GM19324 (cell line): ENCODE results near the gene ZNF592.

Experiments
- ATAC-seq: cut with Tn5 transposase; IDR thresholded peaks from one replicate; pipeline ENCODE4 v1.9.1; 2021; ENCODE audit warnings: mild to moderate bottlenecking, moderate library complexity; ENCODE audit not compliant: unreplicated experiment, low FRiP score

ZNF592 gene

DNA sequence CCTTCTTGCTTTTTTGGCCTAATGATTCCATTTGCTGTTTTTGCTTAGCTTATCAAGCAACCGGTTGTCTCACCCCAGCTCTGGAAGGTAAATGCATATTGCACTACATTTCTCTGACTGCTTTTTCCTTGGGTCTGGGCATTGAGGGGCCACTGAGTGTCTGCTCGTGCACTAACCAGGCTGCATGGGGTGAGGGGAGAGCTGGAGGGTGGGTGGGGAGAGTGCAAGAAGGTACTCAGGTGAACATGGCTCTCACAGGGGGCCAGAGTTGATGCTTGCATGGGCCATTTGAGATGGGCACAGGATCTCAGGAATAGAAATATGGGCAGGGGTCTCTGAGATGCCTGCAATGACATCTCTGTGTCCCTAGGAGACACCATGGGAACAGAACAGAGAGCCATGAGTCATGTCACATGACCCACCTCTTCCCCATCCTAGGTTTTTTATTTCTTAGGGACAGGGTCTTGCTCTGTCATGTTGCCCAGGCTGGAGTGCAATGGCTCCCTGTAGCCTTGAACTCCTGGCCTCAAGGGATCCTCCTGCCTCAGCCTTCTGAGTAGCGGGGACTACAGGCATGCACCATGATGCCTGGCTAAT lies 75.0 kb downstream of the ZNF592 start:
- no peak for ATAC-seq

DNA sequence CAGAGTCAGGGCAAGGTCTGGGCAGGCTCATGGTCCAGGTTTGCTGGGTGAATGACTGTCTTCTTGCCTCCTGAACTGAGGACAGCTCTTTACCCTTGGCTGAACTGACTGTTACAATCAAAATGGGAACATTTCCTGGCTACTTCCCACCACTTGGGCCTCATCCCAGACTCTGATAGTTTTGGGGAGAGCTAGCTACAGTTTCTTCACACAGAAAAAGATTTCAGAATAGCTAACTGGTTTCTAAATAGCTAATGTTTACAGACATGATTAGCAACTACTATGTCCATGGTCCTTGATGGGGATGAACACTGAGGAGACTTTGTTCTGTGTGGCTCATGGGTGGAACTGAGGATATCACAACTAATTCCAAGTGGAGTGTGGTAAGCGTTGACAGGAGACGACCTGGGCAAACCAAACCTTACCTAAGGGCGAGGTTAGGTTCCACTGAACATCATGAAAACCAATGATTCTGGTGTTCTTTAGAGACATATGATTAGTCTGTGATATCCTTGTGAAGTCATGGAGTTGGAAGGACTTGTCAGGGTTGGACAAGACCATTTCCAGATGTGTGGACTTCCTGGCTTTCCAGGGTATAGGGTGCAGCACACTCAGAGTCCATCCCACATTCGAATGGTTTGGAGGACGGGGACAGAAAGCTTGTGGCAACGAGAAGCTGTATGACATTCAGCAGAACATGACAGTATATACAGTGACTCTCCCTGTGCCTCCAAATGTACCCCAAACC lies 76.0 kb downstream of the ZNF592 start:
- no peak for ATAC-seq

DNA sequence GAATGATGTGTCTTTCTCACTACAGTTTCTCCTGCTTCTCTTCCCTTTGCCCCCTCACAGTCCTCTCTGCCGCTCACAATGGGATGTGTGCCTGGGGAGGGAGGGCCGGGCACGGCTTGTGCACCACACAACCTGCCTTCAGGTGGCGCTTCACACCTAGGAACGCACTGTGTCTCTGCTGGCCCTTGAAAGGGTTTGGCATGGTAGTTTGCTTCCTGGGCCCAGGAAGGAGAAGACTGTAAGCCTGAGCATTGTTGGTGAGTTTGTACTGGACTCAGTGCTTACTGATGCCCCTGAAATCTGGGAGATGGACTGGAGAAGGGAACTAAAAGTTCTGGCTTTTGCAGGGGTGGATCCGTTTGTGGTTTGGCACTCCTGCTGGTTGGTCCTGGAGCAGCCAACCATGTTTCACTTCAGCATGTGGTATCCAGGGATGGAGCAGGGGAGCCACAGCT lies 78.0 kb downstream of the ZNF592 start:
- no peak for ATAC-seq

- no peak for ATAC-seq
These were observed 78.9 kb downstream of the ZNF592 start for GRCh38 chr15:84827246-84827645.

GRCh38 chr15:84828086-84828908 lies 79.9 kb downstream of the ZNF592 start:
- no peak for ATAC-seq

DNA sequence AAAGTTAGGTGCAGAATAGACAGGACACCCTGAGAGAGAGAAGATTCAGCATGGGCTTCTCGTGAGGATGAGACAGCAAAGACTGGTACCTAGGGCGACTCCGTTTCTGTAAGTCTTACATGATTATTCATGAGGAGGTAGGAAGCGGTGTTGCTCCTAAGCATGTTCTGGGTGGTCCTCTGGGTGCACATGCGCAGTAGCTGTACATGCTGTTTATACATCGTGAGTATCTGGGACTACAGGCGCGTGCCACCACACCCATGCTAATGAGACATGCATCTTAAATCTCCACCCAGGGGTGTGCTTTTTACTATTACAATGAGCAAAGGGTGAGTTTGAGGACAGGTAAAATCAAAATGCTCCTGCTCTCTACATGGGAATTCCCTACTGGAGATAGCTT lies 81.0 kb downstream of the ZNF592 start:
- no peak for ATAC-seq

DNA sequence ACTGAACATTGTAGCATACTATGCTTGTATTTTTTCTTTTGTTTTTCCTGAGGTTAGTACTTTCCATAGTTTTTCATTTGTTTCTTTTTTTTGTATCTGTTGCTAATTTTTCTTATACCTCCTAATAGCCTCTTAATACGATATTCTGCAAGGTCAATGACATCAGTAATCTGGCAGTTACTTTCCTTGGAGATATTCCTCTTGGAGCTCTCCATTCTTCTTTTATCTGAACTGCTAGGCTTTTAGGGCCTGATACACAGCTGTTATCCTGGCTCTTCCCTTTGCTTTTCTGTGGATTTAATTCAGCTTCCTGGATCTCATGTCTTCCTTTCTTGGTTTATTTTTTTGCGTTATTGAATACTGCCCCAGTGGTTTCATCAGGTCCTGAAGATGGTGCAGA lies 81.6 kb downstream of the ZNF592 start:
- ATAC-seq: no peak

DNA sequence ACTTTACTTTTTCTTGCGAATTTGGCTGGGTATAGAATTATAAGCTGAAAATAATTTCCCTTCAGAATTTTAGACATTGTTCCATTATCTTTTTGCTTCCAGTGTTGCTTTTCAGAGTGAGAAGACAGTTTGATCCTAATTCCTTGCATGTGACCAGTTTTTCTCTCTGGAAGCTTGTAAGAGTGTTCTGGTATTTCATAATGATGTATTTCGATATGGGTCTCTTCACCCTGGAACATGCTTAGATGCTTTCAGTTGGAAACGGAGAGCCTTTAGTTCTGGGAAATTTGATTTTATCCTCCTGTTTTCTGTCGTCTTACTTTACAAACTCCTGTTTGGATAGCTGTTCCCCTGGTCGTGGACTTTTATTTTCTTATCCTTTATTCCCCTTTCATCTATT lies 82.6 kb downstream of the ZNF592 start:
- no peak for ATAC-seq

DNA sequence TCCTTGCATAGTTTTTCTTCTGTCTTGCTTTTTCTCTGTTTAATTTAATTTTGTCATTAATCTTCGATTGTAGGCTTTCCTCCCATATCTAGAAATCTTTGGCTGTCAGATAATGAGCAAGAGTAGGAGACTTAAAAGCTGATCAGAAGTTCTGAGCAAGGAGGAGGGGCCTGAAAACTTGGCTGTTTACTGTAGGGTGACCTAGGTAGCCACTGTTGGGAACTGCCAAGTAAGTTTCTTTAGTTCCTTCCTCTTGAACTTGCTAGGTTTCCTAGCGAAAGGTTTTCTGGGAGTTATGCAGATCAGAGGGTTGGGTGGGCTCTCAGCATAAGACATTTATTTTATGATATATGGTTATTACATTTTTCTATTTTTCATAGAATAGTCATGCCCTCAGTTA lies 83.2 kb downstream of the ZNF592 start:
- ATAC-seq: no peak

- no peak for ATAC-seq
These were observed 84.2 kb downstream of the ZNF592 start for GRCh38 chr15:84832448-84833040.

- no peak for ATAC-seq
These were observed 85.2 kb downstream of the ZNF592 start for GRCh38 chr15:84833447-84834228.

DNA sequence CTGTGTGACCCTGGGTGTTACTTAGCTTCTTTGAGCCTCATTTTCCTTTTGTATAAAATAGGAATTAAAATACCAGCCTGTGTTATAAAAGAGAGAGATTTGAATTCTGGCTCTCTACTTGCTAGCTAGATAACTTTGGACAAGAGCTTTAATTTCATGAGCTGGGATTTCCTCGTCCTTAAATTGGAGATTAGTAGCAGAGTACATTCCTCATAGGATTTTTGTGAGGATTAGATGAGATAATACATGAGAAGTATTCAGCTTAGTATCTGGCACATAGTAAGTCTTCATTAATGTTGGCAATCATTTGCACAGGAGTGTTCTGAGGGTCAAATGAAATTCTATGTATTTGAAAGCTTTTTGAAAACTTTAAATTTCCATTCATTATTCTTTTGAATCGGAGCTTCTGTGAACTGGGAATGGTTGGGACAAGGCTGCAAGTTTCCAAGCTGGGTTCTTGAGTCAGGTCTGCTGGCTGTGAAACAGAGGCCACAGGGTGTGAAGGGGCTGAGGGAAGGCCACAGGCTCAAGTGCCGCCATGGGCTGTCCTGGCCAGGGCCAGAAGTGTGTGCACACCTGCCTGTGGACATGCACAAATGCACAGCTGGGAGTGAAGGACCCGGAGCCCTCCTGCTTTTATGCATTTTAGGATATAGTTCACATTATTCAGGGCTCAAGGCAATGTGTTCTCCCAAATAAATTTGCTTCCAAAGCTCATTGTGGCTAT lies 86.0 kb downstream of the ZNF592 start:
- ATAC-seq: no peak

DNA sequence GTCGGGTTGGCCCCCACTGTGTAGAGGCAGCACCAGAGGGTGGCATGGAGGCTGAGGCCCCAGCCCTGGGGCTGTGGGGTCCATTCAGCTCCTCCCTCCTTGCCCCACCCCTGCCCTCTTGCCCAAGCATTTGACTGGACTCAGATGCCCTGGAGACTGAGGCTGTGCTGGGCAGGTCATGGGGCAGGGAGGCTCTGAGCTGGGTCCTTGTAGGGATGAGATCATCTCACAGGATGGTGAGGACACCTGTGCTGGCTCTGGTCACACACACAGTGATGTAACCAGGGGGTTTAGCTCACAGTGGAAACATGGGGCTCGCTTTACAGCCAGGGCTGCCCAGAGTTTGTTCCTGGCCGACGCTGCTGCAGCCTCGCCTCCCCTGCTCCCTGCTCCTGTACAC lies 86.6 kb downstream of the ZNF592 start:
- no peak for ATAC-seq

- no peak for ATAC-seq
These were observed 87.4 kb downstream of the ZNF592 start for GRCh38 chr15:84835661-84836337.

DNA sequence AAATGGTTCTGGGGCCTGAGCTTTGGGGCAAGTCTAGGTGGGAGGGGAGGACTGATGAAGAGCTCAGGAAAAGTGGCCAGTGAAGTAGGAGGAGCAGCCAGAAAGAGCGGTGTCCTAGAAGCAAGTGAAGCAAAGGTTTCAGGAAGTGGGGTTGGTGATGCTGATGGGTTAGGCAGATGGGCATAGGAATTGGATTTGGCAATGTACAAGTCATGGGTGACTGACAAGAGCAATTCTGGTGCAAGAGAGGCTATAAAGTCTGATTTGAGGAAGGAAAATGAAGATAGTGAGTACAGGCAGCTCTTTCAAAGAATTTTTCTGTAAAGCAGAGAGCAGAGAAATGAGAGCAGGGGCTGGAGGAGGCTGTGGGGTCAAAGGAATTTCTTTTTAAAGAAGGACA lies 88.5 kb downstream of the ZNF592 start:
- ATAC-seq: no peak

GRCh38 chr15:84839714-84840113 lies 91.3 kb downstream of the ZNF592 start:
- no peak for ATAC-seq

- no peak for ATAC-seq
These were observed 91.9 kb downstream of the ZNF592 start for GRCh38 chr15:84840255-84840654.

GRCh38 chr15:84840741-84841429 lies 92.5 kb downstream of the ZNF592 start:
- no peak for ATAC-seq

GRCh38 chr15:84842781-84843180 lies 94.4 kb downstream of the ZNF592 start:
- no peak for ATAC-seq
